Transverse colon (tissue), 4 donors: Measurements from ENCODE around the gene PNCK.

Experiments
- CTCF ChIP-seq, 5 experiments: fragments of 200-600 bp in 3 of 5; fragments of 450-650 bp in 2 of 5; sonication (generic) in 3 of 5; IDR thresholded peaks; 1 replicate in 2 of 5; 2 replicates in 3 of 5; pipeline ENCODE4 v1.5.1; 2016 to 2017; ENCODE audit warnings: antibody characterized with exemption in 5 of 5, inconsistent platforms in 3 of 5, mild to moderate bottlenecking in 2 of 5, moderate library complexity in 1 of 5
- EP300 ChIP-seq: sonication (generic); formaldehyde crosslinking; IDR thresholded peaks from one replicate; pipeline ENCODE4 v1.6.1; 2017; ENCODE audit warnings: antibody characterized with exemption, low read depth
- POLR2A ChIP-seq: fragments of 450-650 bp; IDR thresholded peaks from one replicate; pipeline ENCODE4 v1.6.1; 2016; ENCODE audit warnings: antibody characterized with exemption, mild to moderate bottlenecking, moderate library complexity
- POLR2AphosphoS5 ChIP-seq, 3 donors: sonication (generic); formaldehyde crosslinking; IDR thresholded peaks; one replicate each; pipeline ENCODE4 v1.6.1; 2016; ENCODE audit warnings: antibody characterized with exemption in 3 of 3

- TF ChIP-seq POLR2A (no peak), CTCF (IDR thresholded peaks at IDR 0.05) (no peak), POLR2AphosphoS5 (IDR thresholded peaks at IDR 0.05) (no peak), EP300 (no peak)
Observed at GRCh38 chrX:153700967-153701366, 27.4 kb upstream of the PNCK start.
